Liver (tissue), 9 donors: ENCODE results near the gene NMUR2. TPM values are rescaled to one million over a fixed set of nuclear protein-coding genes. Genes with fewer than 3 reads are reported as not detected.

Experiments used
- DNase-seq: peaks from one replicate; pipeline ENCODE4 v3.0.0-alpha.2; 2017; ENCODE audit warnings: low spot score
- H3K27ac ChIP-seq, 2 donors: one replicate each; pipeline ENCODE4 v1.7.0; 2013; ENCODE audit warnings: inconsistent platforms in 2 of 2, low read length in 2 of 2, control low read depth in 1 of 2, low read depth in 1 of 2, mild to moderate bottlenecking in 1 of 2
- H3K27me3 ChIP-seq, 4 donors: one replicate each; pipeline versions ENCODE4 v1.6.1 to v1.7.0; 2013; ENCODE audit warnings: low read length in 3 of 4, inconsistent platforms in 1 of 4, mild to moderate bottlenecking in 1 of 4, moderate library complexity in 1 of 4; ENCODE audit not compliant: control insufficient read depth in 4 of 4, insufficient read depth in 4 of 4
- H3K36me3 ChIP-seq, 4 donors: one replicate each; pipeline versions ENCODE4 v1.6.1 to v1.7.0; 2013; ENCODE audit warnings: low read length in 3 of 4, mild to moderate bottlenecking in 3 of 4, low read depth in 1 of 4, moderate library complexity in 1 of 4; ENCODE audit not compliant: control insufficient read depth in 4 of 4, insufficient read depth in 3 of 4
- H3K4me1 ChIP-seq, 4 donors: one replicate each; pipeline versions ENCODE4 v1.6.1 to v1.7.0; 2013; ENCODE audit warnings: low read length in 3 of 4, mild to moderate bottlenecking in 3 of 4, moderate library complexity in 1 of 4; ENCODE audit not compliant: control insufficient read depth in 4 of 4, insufficient read depth in 4 of 4
- H3K4me3 ChIP-seq, 3 donors: one replicate each; pipeline versions ENCODE4 v1.6.1 to v1.7.0; 2013; ENCODE audit warnings: low read length in 3 of 3, control low read depth in 1 of 3, low read depth in 1 of 3, mild to moderate bottlenecking in 1 of 3
- H3K9ac ChIP-seq, 2 donors: one replicate each; pipeline ENCODE4 v1.7.0; 2013; ENCODE audit warnings: low read length in 2 of 2, mild to moderate bottlenecking in 2 of 2, moderate library complexity in 2 of 2, control low read depth in 1 of 2, low read depth in 1 of 2
- H3K9me3 ChIP-seq, 4 donors: one replicate each; pipeline versions ENCODE4 v1.6.1 to v1.7.0; 2013; ENCODE audit warnings: low read length in 3 of 4; ENCODE audit not compliant: control insufficient read depth in 4 of 4
- ATF3 ChIP-seq: IDR thresholded peaks from 2 replicates; pipeline ENCODE4 v1.6.1; 2016; ENCODE audit warnings: antibody characterized with exemption
- EGR1 ChIP-seq, 2 donors: IDR thresholded peaks; 2 replicates each; pipeline ENCODE4 v1.6.1; 2016 to 2018; ENCODE audit warnings: antibody characterized with exemption in 2 of 2, low read depth in 2 of 2
- FOXA1 ChIP-seq: IDR thresholded peaks from 2 replicates; pipeline ENCODE4 v1.6.1; 2016; ENCODE audit warnings: antibody characterized with exemption
- FOXA2 ChIP-seq: IDR thresholded peaks from 2 replicates; pipeline ENCODE4 v1.6.1; 2016; ENCODE audit warnings: antibody characterized with exemption
- GABPA ChIP-seq, 2 donors: IDR thresholded peaks in 1 of 2; conservative IDR thresholded peaks in 1 of 2; 2 replicates each; pipeline ENCODE4 v1.6.1; 2016; ENCODE audit warnings: antibody characterized with exemption in 2 of 2, mild to moderate bottlenecking in 1 of 2, moderate library complexity in 1 of 2
- HNF4A ChIP-seq, 2 donors: conservative IDR thresholded peaks; 2 replicates each; pipeline ENCODE4 v1.6.1; 2016; ENCODE audit warnings: antibody characterized with exemption in 2 of 2, mild to moderate bottlenecking in 2 of 2
- NR2F2 ChIP-seq: IDR thresholded peaks from 2 replicates; pipeline ENCODE4 v1.6.1; 2016; ENCODE audit warnings: antibody characterized with exemption
- SP1 ChIP-seq: IDR thresholded peaks from 2 replicates; pipeline ENCODE4 v1.6.1; 2018; ENCODE audit warnings: antibody characterized with exemption, mild to moderate bottlenecking
- TAF1 ChIP-seq: conservative IDR thresholded peaks from 2 replicates; pipeline ENCODE4 v1.6.1; 2016; ENCODE audit warnings: antibody characterized with exemption, mild to moderate bottlenecking
- YY1 ChIP-seq: IDR thresholded peaks from 2 replicates; pipeline ENCODE4 v1.6.1; 2016; ENCODE audit warnings: antibody characterized with exemption, mild to moderate bottlenecking
- WGBS: extraction: QIAGEN DNeasy Blood & Tissue Kit; methylation state at CpG from one replicate; pipeline ENCODE4 v1.1.7; 2013; 5-methylcytosine and 5-hydroxymethylcytosine counted together
- polyA plus RNA-seq, 2 donors: library from polyadenylated mRNA; stranded (reverse) in 1 of 2; unstranded in 1 of 2; fragments of 200-250 nt in 1 of 2; fragments of >200 nt in 1 of 2; fragmentation: Nextera tagmentation in 1 of 2; extraction: Ambion mirVana in 1 of 2; gene quantifications; one replicate each; pipeline versions ENCODE4 v1.2.1 to v1.2.3, GENCODE V29; 2013 to 2015
- total RNA-seq, 2 donors: library from RNA; depleted of rRNA; stranded (reverse); fragments of >200 nt; gene quantifications; one replicate each; pipeline ENCODE4 v1.2.3, GENCODE V29; 2014
- TF ChIP-seq, protein P1 (sequence below): IDR thresholded peaks from 2 replicates; pipeline ENCODE4 v1.6.1; 2016; ENCODE audit warnings: antibody characterized with exemption, mild to moderate bottlenecking
- TF ChIP-seq, protein P2 (sequence below): IDR thresholded peaks from 2 replicates; pipeline ENCODE4 v1.6.1; 2016; ENCODE audit warnings: antibody characterized with exemption
- donor health status: healthy.
- donor health status: healthy.
- donor health status: healthy.
- donor health status: healthy.
- donor health status: healthy.

Gene NMUR2
- total and polyA plus RNA-seq, 4 donors, result not detected

DNA sequence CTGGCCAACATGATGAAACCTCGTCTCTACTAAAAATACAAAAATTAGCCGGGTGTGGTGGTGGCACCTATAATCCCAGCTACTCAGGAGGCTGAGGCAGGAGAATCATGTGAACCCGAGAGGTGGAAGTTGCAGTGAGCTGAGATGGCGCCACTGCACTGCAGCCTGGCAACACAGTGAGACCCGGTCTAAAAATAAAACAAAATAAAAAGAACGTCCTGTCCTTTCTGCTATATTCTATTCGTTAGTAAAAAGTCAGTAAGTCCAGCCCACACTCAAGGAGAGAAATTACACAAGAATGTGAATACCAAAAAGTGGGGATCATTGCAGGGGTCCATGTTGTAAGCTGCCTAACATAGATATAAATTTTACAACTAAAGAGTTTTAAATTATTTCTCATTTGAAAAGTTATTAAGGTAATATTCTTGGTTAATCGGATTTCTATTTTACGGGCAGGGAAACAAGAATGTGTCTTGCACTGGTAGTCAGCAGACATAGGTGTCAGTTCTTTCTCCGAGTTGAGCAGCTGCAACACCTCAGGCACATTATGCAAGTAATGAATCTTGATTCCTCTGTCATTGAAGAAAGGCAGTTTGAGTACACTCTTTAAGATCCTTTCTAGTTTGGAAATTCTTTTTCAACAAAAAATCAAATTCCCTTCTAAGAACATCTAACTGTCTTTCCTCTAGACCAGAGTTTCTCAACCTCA lies 24.5 kb downstream of the NMUR2 start (continued):
- TF ChIP-seq, protein P1, sequence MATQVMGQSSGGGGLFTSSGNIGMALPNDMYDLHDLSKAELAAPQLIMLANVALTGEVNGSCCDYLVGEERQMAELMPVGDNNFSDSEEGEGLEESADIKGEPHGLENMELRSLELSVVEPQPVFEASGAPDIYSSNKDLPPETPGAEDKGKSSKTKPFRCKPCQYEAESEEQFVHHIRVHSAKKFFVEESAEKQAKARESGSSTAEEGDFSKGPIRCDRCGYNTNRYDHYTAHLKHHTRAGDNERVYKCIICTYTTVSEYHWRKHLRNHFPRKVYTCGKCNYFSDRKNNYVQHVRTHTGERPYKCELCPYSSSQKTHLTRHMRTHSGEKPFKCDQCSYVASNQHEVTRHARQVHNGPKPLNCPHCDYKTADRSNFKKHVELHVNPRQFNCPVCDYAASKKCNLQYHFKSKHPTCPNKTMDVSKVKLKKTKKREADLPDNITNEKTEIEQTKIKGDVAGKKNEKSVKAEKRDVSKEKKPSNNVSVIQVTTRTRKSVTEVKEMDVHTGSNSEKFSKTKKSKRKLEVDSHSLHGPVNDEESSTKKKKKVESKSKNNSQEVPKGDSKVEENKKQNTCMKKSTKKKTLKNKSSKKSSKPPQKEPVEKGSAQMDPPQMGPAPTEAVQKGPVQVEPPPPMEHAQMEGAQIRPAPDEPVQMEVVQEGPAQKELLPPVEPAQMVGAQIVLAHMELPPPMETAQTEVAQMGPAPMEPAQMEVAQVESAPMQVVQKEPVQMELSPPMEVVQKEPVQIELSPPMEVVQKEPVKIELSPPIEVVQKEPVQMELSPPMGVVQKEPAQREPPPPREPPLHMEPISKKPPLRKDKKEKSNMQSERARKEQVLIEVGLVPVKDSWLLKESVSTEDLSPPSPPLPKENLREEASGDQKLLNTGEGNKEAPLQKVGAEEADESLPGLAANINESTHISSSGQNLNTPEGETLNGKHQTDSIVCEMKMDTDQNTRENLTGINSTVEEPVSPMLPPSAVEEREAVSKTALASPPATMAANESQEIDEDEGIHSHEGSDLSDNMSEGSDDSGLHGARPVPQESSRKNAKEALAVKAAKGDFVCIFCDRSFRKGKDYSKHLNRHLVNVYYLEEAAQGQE, result no peak
- TF ChIP-seq, protein P2, sequence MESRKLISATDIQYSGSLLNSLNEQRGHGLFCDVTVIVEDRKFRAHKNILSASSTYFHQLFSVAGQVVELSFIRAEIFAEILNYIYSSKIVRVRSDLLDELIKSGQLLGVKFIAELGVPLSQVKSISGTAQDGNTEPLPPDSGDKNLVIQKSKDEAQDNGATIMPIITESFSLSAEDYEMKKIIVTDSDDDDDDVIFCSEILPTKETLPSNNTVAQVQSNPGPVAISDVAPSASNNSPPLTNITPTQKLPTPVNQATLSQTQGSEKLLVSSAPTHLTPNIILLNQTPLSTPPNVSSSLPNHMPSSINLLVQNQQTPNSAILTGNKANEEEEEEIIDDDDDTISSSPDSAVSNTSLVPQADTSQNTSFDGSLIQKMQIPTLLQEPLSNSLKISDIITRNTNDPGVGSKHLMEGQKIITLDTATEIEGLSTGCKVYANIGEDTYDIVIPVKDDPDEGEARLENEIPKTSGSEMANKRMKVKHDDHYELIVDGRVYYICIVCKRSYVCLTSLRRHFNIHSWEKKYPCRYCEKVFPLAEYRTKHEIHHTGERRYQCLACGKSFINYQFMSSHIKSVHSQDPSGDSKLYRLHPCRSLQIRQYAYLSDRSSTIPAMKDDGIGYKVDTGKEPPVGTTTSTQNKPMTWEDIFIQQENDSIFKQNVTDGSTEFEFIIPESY, result no peak
- TF ChIP-seq TAF1, result no peak
- no peak for TF ChIP-seq EGR1 (IDR thresholded peaks at IDR 0.05; ENCODE audit: low read depth in 2 of 2)
- TF ChIP-seq FOXA1, result no peak
- TF ChIP-seq ATF3, result no peak

DNA sequence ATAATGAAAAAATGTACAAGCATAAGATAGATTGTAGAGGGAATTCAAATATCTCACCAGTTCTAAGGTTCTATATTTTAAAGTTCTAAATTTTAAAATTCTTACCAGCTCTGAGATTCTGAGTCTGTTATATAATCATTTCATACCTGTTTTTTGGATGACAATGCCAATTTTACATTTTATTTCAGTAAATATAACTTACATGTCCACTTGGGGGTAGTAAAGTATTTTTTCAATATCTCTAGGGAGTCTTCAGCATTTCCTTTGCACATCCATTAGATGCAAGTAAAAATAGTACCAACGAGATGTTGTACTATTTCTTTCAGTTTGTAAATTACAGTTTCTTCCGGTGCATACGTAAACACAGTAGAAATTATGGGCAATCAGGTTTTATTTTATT lies 25.7 kb downstream of the NMUR2 start:
- no peak overlapping the region for H3K27ac ChIP-seq
- H3K4me1 ChIP-seq, result no peaks in the 10 kb centered on the region
- H3K36me3 ChIP-seq, result no peaks in the 10 kb centered on the region
- 79% methylated on average over 3 of the region's 3 CpGs for WGBS
- H3K9me3 ChIP-seq, result no peaks in the 10 kb centered on the region
- no peak overlapping the region for H3K9ac ChIP-seq
- DNase-seq, result no peak
- H3K4me3 ChIP-seq, result no peak overlapping the region
- no peaks in the 10 kb centered on the region for H3K27me3 ChIP-seq
- TF ChIP-seq, protein P1, result no peak
- TF ChIP-seq FOXA2 (no peak), YY1 (no peak), ATF3 (no peak), SP1 (no peak), TAF1 (no peak), EGR1 (IDR thresholded peaks at IDR 0.05; ENCODE audit: low read depth in 2 of 2) (no peak), NR2F2 (no peak), HNF4A (conservative IDR thresholded peaks at IDR 0.05) (no peak), FOXA1 (no peak), GABPA (IDR thresholded peaks at IDR 0.05 in 1 of 2, conservative IDR thresholded peaks at IDR 0.05 in 1 of 2) (no peak)
- TF ChIP-seq, protein P2, result no peak
